T-helper 22 cell (primary cell): Measurements from ENCODE around the gene SNRK.

Source experiments
- DNase-seq: peaks from one replicate; pipeline ENCODE4 v3.0.0-alpha.2; 2020; ENCODE audit warnings: low read depth

The SNRK gene

DNA sequence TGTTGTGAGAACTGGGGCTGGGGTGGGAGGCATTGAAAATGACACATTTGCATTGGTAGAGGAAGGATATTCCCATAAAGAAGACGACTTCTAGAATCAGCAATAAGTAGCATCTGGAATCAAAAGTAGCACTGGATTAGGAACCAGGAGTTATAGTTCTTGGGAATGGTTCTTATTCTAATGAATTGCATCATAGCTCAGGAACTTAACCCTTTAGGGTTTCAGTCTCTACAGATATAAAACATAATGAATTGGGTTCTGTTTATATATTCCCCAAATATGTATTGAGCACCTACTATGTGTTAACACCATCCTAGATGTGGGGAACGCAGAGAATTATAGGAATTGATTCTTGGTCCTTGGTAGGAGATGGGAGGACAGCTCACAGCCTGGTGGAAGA lies 16.3 kb upstream of the SNRK start:
- no peak for DNase-seq

GRCh38 chr3:43273416-43273815 lies 12.9 kb upstream of the SNRK start:
- no peak for DNase-seq

- no peak for DNase-seq
Measured at GRCh38 chr3:43279082-43279481, 7.3 kb upstream of the SNRK start.

DNA sequence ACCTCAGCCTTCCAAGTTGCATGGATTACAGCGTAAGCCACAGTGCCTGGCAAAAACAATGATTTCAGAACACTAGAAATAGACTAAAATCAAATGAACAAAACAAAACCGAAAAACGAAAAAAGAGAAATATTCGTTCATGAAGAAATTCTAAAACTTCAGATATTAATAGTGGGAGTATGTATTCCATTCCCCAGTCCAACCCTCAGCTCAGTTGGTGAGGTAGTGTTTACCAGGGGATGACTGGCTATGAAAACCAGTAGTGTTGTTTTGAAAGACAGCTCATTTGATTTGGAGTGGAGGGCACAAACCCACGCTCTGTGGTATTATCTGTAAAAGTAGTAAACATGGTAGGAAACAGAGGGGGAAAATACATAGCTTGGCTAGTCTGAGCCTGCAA lies 6.8 kb upstream of the SNRK start:
- no peak for DNase-seq

DNA sequence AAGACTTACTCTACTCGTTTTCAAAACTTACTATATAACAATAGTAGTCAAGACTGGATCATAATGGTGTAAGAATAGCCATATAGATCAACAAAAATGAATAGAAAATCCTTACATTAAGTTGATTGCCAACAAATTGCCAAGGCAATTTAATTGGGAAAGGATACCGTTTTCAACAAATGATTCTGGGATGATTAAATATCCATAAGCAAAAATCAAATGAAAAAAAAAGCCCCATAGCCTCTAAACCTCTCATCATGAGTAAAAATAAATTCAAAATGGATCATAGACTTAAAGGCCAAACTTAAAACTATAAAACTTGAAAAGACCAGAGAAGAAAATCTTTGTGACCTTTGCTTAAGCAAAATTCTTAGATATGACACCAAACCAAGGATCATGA lies 5.3 kb upstream of the SNRK start:
- no peak for DNase-seq

DNA sequence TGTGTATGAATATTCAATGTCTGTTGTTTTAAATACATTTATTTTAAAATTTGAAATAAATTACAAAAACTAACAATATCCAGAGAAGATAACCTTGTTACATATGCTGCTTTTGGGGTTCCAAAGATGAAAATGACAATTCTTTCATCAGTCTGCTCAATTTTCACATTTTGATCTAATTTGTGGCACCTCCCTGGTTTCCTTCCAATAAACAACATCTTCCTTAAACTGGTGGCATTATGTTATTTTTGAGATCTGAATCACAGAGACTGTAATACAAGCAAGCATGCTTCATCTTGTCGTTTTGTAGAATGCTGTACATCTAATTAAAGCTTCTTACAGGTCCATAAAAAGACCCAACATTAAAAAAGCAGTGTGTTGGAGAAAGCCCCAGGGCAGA lies 2.2 kb upstream of the SNRK start:
- no peak for DNase-seq

DNA sequence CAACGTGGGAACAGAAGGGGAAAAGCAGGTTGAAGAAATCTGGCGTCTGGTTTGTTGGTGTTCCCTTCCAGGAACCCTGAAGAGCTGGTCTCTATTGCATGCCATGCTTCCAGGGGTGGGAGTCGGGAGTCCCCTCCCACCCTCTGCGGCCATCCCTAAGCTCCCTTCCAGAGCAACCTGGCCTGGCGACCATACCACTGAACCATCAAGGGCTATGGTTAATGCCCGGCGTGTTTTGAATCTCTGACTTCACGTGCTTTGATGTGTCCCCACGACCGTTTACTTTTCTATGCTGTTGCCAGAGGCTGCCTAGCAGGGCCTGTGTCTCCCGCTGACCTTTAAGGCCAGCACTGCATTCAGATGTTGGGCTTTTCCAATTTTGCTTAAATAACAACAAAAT lies 696 bp upstream of the SNRK start:
- DNase-seq = no peak

- DNase-seq = peak; percentile 5
Measured at GRCh38 chr3:43286841-43287499, 630 bp downstream of the SNRK start.

GRCh38 chr3:43287500-43287873 lies 1.1 kb downstream of the SNRK start:
- no peak for DNase-seq

DNA sequence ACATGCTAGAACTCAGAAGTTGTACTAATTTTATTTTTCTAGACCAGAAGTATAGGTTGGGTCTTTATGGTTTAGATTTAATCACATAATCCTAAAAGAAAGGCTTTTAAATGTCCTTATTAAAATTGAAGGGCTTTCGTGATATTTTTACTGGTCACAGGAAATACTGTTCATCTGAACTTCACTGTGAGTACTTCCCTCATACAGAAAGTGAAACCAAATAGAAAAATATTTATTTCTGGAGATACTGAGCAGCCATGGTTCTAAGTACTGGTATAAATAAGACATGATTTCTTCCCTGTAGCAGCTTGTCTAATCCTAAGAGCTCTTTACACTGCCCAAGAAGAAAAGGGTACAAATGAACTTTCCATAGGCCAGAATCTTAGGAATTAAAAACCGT lies 2.0 kb downstream of the SNRK start:
- DNase-seq = no peak

DNA sequence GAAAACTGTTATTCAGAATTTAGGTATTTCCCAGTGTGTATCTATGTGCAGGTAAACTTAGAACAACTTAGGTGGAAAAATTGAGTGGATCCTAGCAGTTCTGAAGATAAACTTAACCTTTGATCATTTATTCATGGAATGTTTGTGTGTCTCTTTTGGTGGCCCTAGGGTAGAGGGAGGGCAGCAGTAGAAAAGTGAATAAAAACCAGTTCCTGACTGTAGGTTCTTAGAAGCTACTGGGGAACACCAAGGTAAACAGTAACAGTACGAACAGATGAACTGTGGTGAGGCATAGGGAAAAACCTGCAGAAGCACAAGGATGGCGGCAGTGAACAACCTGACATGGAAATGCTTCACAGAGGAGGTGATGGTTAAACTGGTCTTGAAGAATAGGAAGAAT lies 2.5 kb downstream of the SNRK start:
- no peak for DNase-seq

GRCh38 chr3:43289401-43289800 lies 3.1 kb downstream of the SNRK start:
- no peak for DNase-seq

- DNase-seq = no peak
Measured at GRCh38 chr3:43289841-43290470, 3.6 kb downstream of the SNRK start.

DNA sequence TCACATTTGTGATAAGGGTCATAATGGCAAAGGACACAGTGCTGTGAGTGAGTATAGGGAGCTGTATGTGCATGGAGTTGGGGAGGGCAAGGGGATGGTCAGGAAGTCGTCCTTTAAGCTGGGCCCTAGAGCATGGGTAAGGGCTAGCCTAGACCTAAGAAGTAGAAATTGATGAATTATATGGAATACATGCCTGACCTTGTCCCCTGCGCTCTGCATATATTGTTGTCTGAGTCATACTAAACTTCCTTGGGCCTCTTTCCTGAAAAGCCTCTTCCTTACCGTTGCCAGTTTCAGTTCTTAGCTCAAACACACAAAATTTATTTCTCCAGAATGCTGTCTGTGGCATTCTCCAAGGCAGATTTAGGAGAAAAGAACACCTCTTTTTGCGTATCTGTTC lies 4.6 kb downstream of the SNRK start:
- no peak for DNase-seq

- no peak for DNase-seq
Measured at GRCh38 chr3:43291546-43291945, 5.2 kb downstream of the SNRK start.

DNA sequence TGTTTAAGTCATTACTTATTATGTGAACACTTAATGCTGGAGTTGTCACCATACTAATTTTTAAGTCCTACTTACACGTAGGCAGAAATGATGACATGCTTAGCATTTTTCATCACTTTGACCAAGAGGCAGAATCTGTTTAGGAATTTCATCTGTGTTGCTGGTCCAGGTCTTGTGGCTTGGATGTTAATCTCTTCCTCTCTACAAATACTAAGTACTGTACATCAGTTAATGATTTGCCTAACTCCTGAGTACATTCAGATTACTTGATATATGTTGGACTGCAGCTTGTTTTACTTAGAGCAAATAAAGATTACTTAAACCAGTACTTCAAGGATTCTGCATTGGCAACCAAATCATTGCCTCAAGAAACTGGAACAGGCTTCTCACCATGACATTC lies 8.6 kb downstream of the SNRK start:
- DNase-seq = no peak

GRCh38 chr3:43296565-43296964 lies 10.2 kb downstream of the SNRK start:
- DNase-seq = peak; percentile 40

GRCh38 chr3:43298292-43298691 lies 12.0 kb downstream of the SNRK start:
- DNase-seq = no peak

GRCh38 chr3:43298761-43299160 lies 12.4 kb downstream of the SNRK start:
- no peak for DNase-seq

GRCh38 chr3:43302116-43302880 lies 16.0 kb downstream of the SNRK start:
- DNase-seq = no peak

GRCh38 chr3:43304126-43304525 lies 17.8 kb downstream of the SNRK start:
- no peak for DNase-seq

- no peak for DNase-seq
Measured at GRCh38 chr3:43307226-43307625, 20.9 kb downstream of the SNRK start.

- no peak for DNase-seq
Measured at GRCh38 chr3:43307649-43308048, 21.3 kb downstream of the SNRK start.
